GM12878 (cell line): ENCODE results near the gene ARAP1. TPM values are rescaled to one million over a fixed set of nuclear protein-coding genes. Genes with fewer than 3 reads are reported as not detected.

Experiments
- ATAC-seq: fragments of 200-7000 bp; cut with Tn5 transposase; 3 replicates; pipeline ENCODE4 v1.9.1; 2020; ENCODE audit warnings: mild to moderate bottlenecking, moderate library complexity
- BruUV-seq: library from RNA; stranded (reverse); fragments of 400-500 nt; replicated peaks from 2 replicates; lab custom pipeline; 2021; lab: Mats Ljungman, UMichigan
- CTCF ChIA-PET: fragments of 300-600 bp; sonication (Branson Sonifier 250); formaldehyde crosslinking; extraction: SDS; loops from one replicate; lab custom pipeline; 2021; ENCODE audit warnings: inconsistent platforms; lab: Yijun Ruan, JAX
- POLR2A ChIA-PET: fragments of 350-600 bp; formaldehyde crosslinking; extraction: SDS; loops from one replicate; lab custom pipeline; 2021; ENCODE audit warnings: inconsistent platforms; lab: Charles Lee
- RAD21 ChIA-PET: fragments of 300-600 bp; sonication (Branson Sonifier 250); formaldehyde crosslinking; loops from one replicate; lab custom pipeline; 2023; ENCODE audit warnings: antibody characterized with exemption; ENCODE audit not compliant: unreplicated experiment; lab: Charles Lee
- SMC1A ChIA-PET: fragments of 300-600 bp; sonication (Branson Sonifier 250); formaldehyde crosslinking; loops from one replicate; lab custom pipeline; 2023; ENCODE audit not compliant: unreplicated experiment, uncharacterized antibody; lab: Charles Lee
- DNase-seq: peaks from one replicate; pipeline ENCODE4 v3.0.0-alpha.2; 2011; ENCODE audit warnings: low read depth, low spot score
- FAIRE-seq: peaks from 3 replicates; lab custom pipeline; 2011; peaks lifted over from hg19 to GRCh38; lab: Jason Lieb, UNC
- H2AFZ ChIP-seq: 2 replicates; pipeline ENCODE4 v1.6.0; 2011; ENCODE audit warnings: low read depth, low read length, control low read depth; ENCODE audit not compliant: control insufficient read depth
- H3K27ac ChIP-seq: 2 replicates; pipeline ENCODE4 v1.5.1; 2011; ENCODE audit warnings: control low read depth; ENCODE audit not compliant: control insufficient read depth, insufficient read depth
- H3K27me3 ChIP-seq, 2 experiments: replicated peaks in 1 of 2; 2 replicates each; pipeline versions ENCODE4 v1.6.0 to v1.6.1; 2011; ENCODE audit warnings: low read length in 1 of 2; ENCODE audit not compliant: control insufficient read depth in 2 of 2, insufficient read depth in 2 of 2
- H3K36me3 ChIP-seq, 2 experiments: 2 replicates each; pipeline ENCODE4 v1.5.1; 2011; ENCODE audit warnings: low read length in 1 of 2; ENCODE audit not compliant: control insufficient read depth in 2 of 2, insufficient read depth in 2 of 2
- H3K4me1 ChIP-seq: 2 replicates; pipeline ENCODE4 v1.6.1; 2011; ENCODE audit warnings: mild to moderate bottlenecking, low read length, moderate library complexity, mixed read lengths; ENCODE audit not compliant: control insufficient read depth, insufficient read depth
- H3K4me2 ChIP-seq: 2 replicates; pipeline ENCODE4 v1.6.0; 2011; ENCODE audit warnings: control low read depth; ENCODE audit not compliant: control insufficient read depth, insufficient read depth
- H3K4me3 ChIP-seq: fragments of 200-600 bp; sonication (generic); 2 replicates; pipeline ENCODE4 v1.5.1; 2016
- H3K79me2 ChIP-seq: 2 replicates; pipeline ENCODE4 v1.6.0; 2011; ENCODE audit warnings: low read length; ENCODE audit not compliant: control insufficient read depth, insufficient read depth
- H3K9ac ChIP-seq: 2 replicates; pipeline ENCODE4 v1.8.0; 2011; ENCODE audit warnings: low read length, control low read depth, mixed read lengths; ENCODE audit not compliant: control insufficient read depth, insufficient read depth
- H3K9me3 ChIP-seq: replicated peaks from 3 replicates; pipeline ENCODE4 v1.5.1; 2011; ENCODE audit warnings: mild to moderate bottlenecking, low read length; ENCODE audit not compliant: control insufficient read depth, insufficient read depth
- H4K20me1 ChIP-seq: 2 replicates; pipeline ENCODE4 v1.6.0; 2011; ENCODE audit not compliant: control insufficient read depth, insufficient read depth
- HDGF ChIP-seq: fragments of 450-650 bp; IDR thresholded peaks from 2 replicates; pipeline ENCODE4 v1.6.1; 2016; ENCODE audit warnings: antibody characterized with exemption
- IKZF2 ChIP-seq, 2 experiments: fragments of 450-650 bp; IDR thresholded peaks; 2 replicates each; pipeline ENCODE4 v1.6.1; 2017; ENCODE audit warnings: mild to moderate bottlenecking in 2 of 2, moderate library complexity in 2 of 2
- ZBTB33 ChIP-seq: fragments of 450-650 bp; IDR thresholded peaks from 2 replicates; pipeline ENCODE4 v1.6.1; 2017; ENCODE audit warnings: mild to moderate bottlenecking
- ZNF207 ChIP-seq: fragments of 450-650 bp; IDR thresholded peaks from 2 replicates; pipeline ENCODE4 v1.6.1; 2014; ENCODE audit warnings: antibody characterized with exemption, mild to moderate bottlenecking, borderline replicate concordance
- WGBS: methylation state at CpG from one replicate; pipeline ENCODE4 v1.1.6; 2016; ENCODE audit warnings: low lambda C conversion rate; ENCODE audit not compliant: insufficient replicate concordance, insufficient coverage; ENCODE audit errors: missing lambda C conversion rate; 5-methylcytosine and 5-hydroxymethylcytosine counted together
- in situ Hi-C: fragments of 300-500 bp; cut with MboI; formaldehyde crosslinking; loops from 9 replicates; pipeline ENCODE4 v1.14.3; 2018; ENCODE audit warnings: mixed read lengths
- intact Hi-C: fragments of 100-400 bp; cut with micrococcal nuclease; formaldehyde crosslinking; loops from one replicate; pipeline ENCODE4 v1.14.2; 2022; ENCODE audit not compliant: unreplicated experiment
- polyA plus RNA-seq, 11 experiments: library from polyadenylated mRNA; depleted of rRNA in 4 of 11; unstranded in 6 of 11; stranded (reverse) in 5 of 11; fragments of >200 nt; fragmentation: Nextera tagmentation in 4 of 11; fragmentation: Illumina TruSeq in 1 of 11; extraction: Ambion mirVana in 4 of 11; extraction: Trizol in 1 of 11; gene quantifications; 1 replicate in 1 of 11; 2 replicates in 10 of 11; pipeline versions ENCODE4 v1.2.1 to v1.2.3, GENCODE V29; 2011 to 2016; ENCODE audit warnings: inconsistent platforms in 2 of 11, missing spikeins in 2 of 11, low read depth in 1 of 11
- total RNA-seq, 4 experiments: library from RNA; depleted of rRNA in 3 of 4; stranded (reverse); fragments of >200 nt in 3 of 4; fragmentation: Illumina TruSeq in 1 of 4; extraction: Trizol in 1 of 4; gene quantifications; 2 replicates each; pipeline versions ENCODE4 v1.2.1 to v1.2.3, GENCODE V29; 2013 to 2021
- TF ChIP-seq, protein P1 (sequence below): IDR thresholded peaks from 2 replicates; pipeline ENCODE4 v1.6.1; 2011; ENCODE audit warnings: low read depth, mild to moderate bottlenecking, low read length, moderate library complexity, borderline replicate concordance; ENCODE audit errors: extremely low read depth

The ARAP1 gene
- total and polyA plus RNA-seq, 10 of the 15 experiments (the other 5 are each of a cell fraction or from before 2014, with no cell fraction given) = 0.55 to 102 (median 51.0) TPM

DNA sequence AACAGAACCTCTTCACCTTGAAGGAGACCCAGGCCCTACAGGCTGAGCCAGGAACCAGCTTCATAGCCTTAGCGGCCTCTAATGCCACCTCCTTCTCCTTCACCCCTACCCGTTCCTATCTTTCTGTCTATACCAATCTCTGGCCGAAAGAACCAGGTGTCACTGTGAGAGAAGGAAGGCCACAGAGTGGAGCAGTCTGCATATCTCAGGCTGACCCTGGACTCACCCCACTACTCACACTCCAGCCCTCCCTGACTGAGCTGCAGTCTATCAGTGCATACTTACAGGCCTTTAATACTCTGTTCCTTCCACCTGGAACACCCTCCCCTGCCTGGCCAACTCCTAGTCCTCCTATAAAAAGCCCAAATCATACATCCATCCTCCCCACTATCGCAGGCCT is 32.7 kb downstream of the ARAP1 start:
- Histone ChIP-seq H3K36me3 (peaks cover 21 to 36% of the 10 kb centered on the region in 2 experiments), H2AFZ (no peak overlapping the region), H3K9me3 (no peaks in the 10 kb centered on the region), H3K4me1 (peaks cover 42% of the 10 kb centered on the region), H3K79me2 (peaks cover 79% of the 10 kb centered on the region), H3K27ac (peak overlapping the region; percentile 47; the same call in 1 of the 2 replicates), H4K20me1 (peaks cover 5% of the 10 kb centered on the region), H3K9ac (peak overlapping the region; percentile 83; the same call in 1 of the 2 replicates), H3K27me3 (no peaks in the 10 kb centered on the region), H3K4me2 (peak overlapping the region; percentile 92), H3K4me3 (peak overlapping the region; percentile 85)
- BruUV-seq = no TSS peak
- ChIA-PET CTCF (interaction anchor here (0.7 to 18.4 kb wide), 6 partner anchors 19 to 289 kb away, joined by 3 to 469 read pairs (median 4); partner anchors contain the start of genes ARAP1, ATG16L2 and STARD10), POLR2A (interaction anchor here (0.6 to 1.2 kb wide), 3 partner anchors 21 to 96 kb away, joined by 3 to 4 read pairs (median 3); no protein-coding TSS in a partner anchor), RAD21 (interaction anchor here (1.0 to 13.9 kb wide), 3 partner anchors 16 to 71 kb away, joined by 3 to 256 read pairs (median 3); partner anchors contain the start of gene STARD10), SMC1A (interaction anchor here (0.6 to 2.4 kb wide), 4 partner anchors 20 to 121 kb away, joined by 3 to 10 read pairs (median 4); partner anchors contain the start of gene STARD10)
- DNase-seq = no peak
- 37% methylated on average over 4 of the region's 4 CpGs for WGBS
- TF ChIP-seq, protein P1, sequence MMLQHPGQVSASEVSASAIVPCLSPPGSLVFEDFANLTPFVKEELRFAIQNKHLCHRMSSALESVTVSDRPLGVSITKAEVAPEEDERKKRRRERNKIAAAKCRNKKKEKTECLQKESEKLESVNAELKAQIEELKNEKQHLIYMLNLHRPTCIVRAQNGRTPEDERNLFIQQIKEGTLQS = no peak
- TF ChIP-seq ZNF207 (no peak), HDGF (0 out of 2 replicates have a peak, but pooled peaks have one; percentile 37), ZBTB33 (no peak), IKZF2 (IDR thresholded peaks at IDR 0.05) (no peak)
- FAIRE-seq = no peak
- intact Hi-C loops = no loop called here
- in situ Hi-C loops = no loop called here
- ATAC-seq = peak; percentile 1; the same call in 1 of the 3 replicates
